K562 (cell line): Measurements from ENCODE around the gene SLC39A13. TPM values are rescaled to one million over a fixed set of nuclear protein-coding genes. Genes with fewer than 3 reads are reported as not detected.

Experiments used
- ASH1L ChIP-seq: fragments of 450-650 bp; IDR thresholded peaks from 2 replicates; pipeline ENCODE4 v1.6.1; 2018; ENCODE audit warnings: borderline replicate concordance, mild to moderate bottlenecking, low read depth; ENCODE audit not compliant: partially characterized antibody
- BCOR ChIP-seq: fragments of 450-650 bp; IDR thresholded peaks from 2 replicates; pipeline ENCODE4 v1.6.1; 2016
- BRD4 ChIP-seq: fragments of 200-600 bp; sonication (generic); IDR thresholded peaks from 2 replicates; pipeline ENCODE4 v1.6.1; 2017; ENCODE audit warnings: inconsistent platforms
- CREB3L1 ChIP-seq: fragments of 450-650 bp; IDR thresholded peaks from 2 replicates; pipeline ENCODE4 v1.6.1; 2014; ENCODE audit warnings: low read depth, mild to moderate bottlenecking, moderate library complexity, borderline replicate concordance
- CXXC5 ChIP-seq: fragments of 250-450 bp; sonication (Bioruptor Pico); IDR thresholded peaks from 2 replicates; pipeline ENCODE4 v1.8.0; 2022; ENCODE audit warnings: inconsistent platforms, mild to moderate bottlenecking, moderate library complexity
- FOXP4 ChIP-seq: sonication (generic); formaldehyde crosslinking; IDR thresholded peaks from 2 replicates; pipeline ENCODE4 v1.8.0; 2022; ENCODE audit warnings: mild to moderate bottlenecking, missing genetic modification reagents, borderline replicate concordance
- FUS ChIP-seq: fragments of 200-400 bp; formaldehyde crosslinking; optimal IDR thresholded peaks from 2 replicates; pipeline ENCODE3; 2017; ENCODE audit warnings: low read depth, low read length
- HMGN3 ChIP-seq: IDR thresholded peaks from 2 replicates; pipeline ENCODE4 v1.6.1; 2011; ENCODE audit warnings: borderline replicate concordance, low read depth, mild to moderate bottlenecking, mixed read lengths, low read length; ENCODE audit not compliant: insufficient read length; ENCODE audit errors: extremely low read depth
- LCOR ChIP-seq: sonication (generic); formaldehyde crosslinking; IDR thresholded peaks from 2 replicates; pipeline ENCODE4 v1.8.0; 2022; ENCODE audit warnings: mild to moderate bottlenecking, missing genetic modification reagents
- MCM7 ChIP-seq, 2 experiments: fragments of 450-650 bp; IDR thresholded peaks; 2 replicates each; pipeline ENCODE4 v1.6.1; 2016 to 2018
- NUFIP1 ChIP-seq: fragments of 450-650 bp; IDR thresholded peaks from 2 replicates; pipeline ENCODE4 v1.6.1; 2018; ENCODE audit not compliant: partially characterized antibody
- POU5F1 ChIP-seq: fragments of 150-350 bp; IDR thresholded peaks from 2 replicates; pipeline ENCODE4 v1.6.1; 2014; ENCODE audit warnings: borderline replicate concordance, low read length, low read depth, mild to moderate bottlenecking; ENCODE audit not compliant: partially characterized antibody
- SETDB1 ChIP-seq: IDR thresholded peaks from one replicate; pipeline ENCODE4 v1.6.1; 2012; ENCODE audit warnings: low read length, control low read depth, inconsistent platforms
- SIN3B ChIP-seq: fragments of 450-650 bp; IDR thresholded peaks from 2 replicates; pipeline ENCODE4 v1.6.1; 2017; ENCODE audit warnings: low read depth, mild to moderate bottlenecking, moderate library complexity
- SUPT5H ChIP-seq: fragments of 450-650 bp; IDR thresholded peaks from 2 replicates; pipeline ENCODE4 v1.6.1; 2016
- TBL1XR1 ChIP-seq, 2 experiments: IDR thresholded peaks; 2 replicates each; pipeline ENCODE4 v1.6.1; 2012; ENCODE audit warnings: improper control_type of control experiment in 2 of 2, low read length in 2 of 2, mild to moderate bottlenecking in 1 of 2
- THRAP3 ChIP-seq: fragments of 450-650 bp; IDR thresholded peaks from 2 replicates; pipeline ENCODE4 v1.6.1; 2016; ENCODE audit warnings: mild to moderate bottlenecking, inconsistent platforms, borderline replicate concordance
- ZBTB34 ChIP-seq: fragments of 250-450 bp; sonication (Bioruptor Pico); IDR thresholded peaks from 2 replicates; pipeline ENCODE4 v1.8.0; 2021; ENCODE audit warnings: mild to moderate bottlenecking, moderate library complexity
- ZBTB49 ChIP-seq: sonication (generic); formaldehyde crosslinking; IDR thresholded peaks from 2 replicates; pipeline ENCODE4 v1.8.0; 2022; ENCODE audit warnings: missing genetic modification reagents, mild to moderate bottlenecking, borderline replicate concordance
- ZNF239 ChIP-seq: fragments of 250-450 bp; sonication (Bioruptor Pico); IDR thresholded peaks from 2 replicates; pipeline ENCODE4 v1.4.0; 2020; ENCODE audit warnings: mild to moderate bottlenecking
- ZNF57 ChIP-seq: fragments of 450-650 bp; formaldehyde crosslinking; IDR thresholded peaks from 2 replicates; pipeline ENCODE4 v1.4.0; 2020; ENCODE audit warnings: mild to moderate bottlenecking, moderate library complexity
- ZZZ3 ChIP-seq: fragments of 450-650 bp; IDR thresholded peaks from 2 replicates; pipeline ENCODE4 v1.6.1; 2016; ENCODE audit warnings: antibody characterized with exemption, mild to moderate bottlenecking, moderate library complexity
- polyA plus RNA-seq, 8 experiments: library from polyadenylated mRNA; depleted of rRNA in 4 of 8; stranded (reverse) in 5 of 8; unstranded in 3 of 8; fragments of >200 nt; fragmentation: Nextera tagmentation in 2 of 8; fragmentation: Illumina TruSeq in 1 of 8; extraction: Ambion mirVana in 2 of 8; extraction: Trizol in 1 of 8; gene quantifications; 2 replicates each; pipeline versions ENCODE4 v1.2.1 to v1.2.3, GENCODE V29; 2011 to 2014; ENCODE audit warnings: inconsistent platforms in 1 of 8, missing spikeins in 1 of 8
- total RNA-seq, 7 experiments: library from RNA; depleted of rRNA in 6 of 7; stranded (reverse); fragments of >200 nt in 6 of 7; fragmentation: Illumina TruSeq in 2 of 7; extraction: Trizol in 2 of 7; gene quantifications; 2 replicates each; pipeline versions ENCODE4 v1.2.1 to v1.2.3, GENCODE V29; 2011 to 2021; ENCODE audit warnings: low replicate concordance in 1 of 7

SLC39A13 gene
- total and polyA plus RNA-seq, 9 of the 15 experiments (the other 6 are each of a cell fraction or from before 2014, with no cell fraction given) = 0.17 to 15.9 (median 3.2) TPM

GRCh38 chr11:47376525-47377371 lies 31.6 kb upstream of the SLC39A13 start (continued):
- no peak for TF ChIP-seq ZBTB34 (CRISPR knock-in tag)
- no peak for TF ChIP-seq HMGN3
- no peak for TF ChIP-seq NUFIP1
- no peak for TF ChIP-seq ZNF239
- no peak for TF ChIP-seq BRD4
- TF ChIP-seq MCM7 (IDR thresholded peaks at IDR 0.05) = no peak
- TF ChIP-seq FUS = no peak
- peak; percentile 28; the same call in 1 of the 2 replicates for TF ChIP-seq CXXC5 (CRISPR knock-in tag)
- TF ChIP-seq ASH1L = no peak
- TF ChIP-seq BCOR = peak; percentile 20; the same call in 1 of the 2 replicates
- peak in 1 of 2 experiments; percentile 19; a peak in 1 of 4 replicates for TF ChIP-seq TBL1XR1 (IDR thresholded peaks at IDR 0.05; ENCODE audit: low read length in 2 of 2)
- TF ChIP-seq LCOR (CRISPR knock-in tag) = no peak
- TF ChIP-seq SUPT5H = no peak
- no peak for TF ChIP-seq CREB3L1
- no peak for TF ChIP-seq ZZZ3
- no peak for TF ChIP-seq SIN3B
- TF ChIP-seq THRAP3 = 0 out of 2 replicates have a peak, but pooled peaks have one; percentile 63
- TF ChIP-seq ZBTB49 (CRISPR knock-in tag) = no peak
- TF ChIP-seq SETDB1 = no peak
- TF ChIP-seq ZNF57 (CRISPR knock-in tag) = no peak
- TF ChIP-seq POU5F1 = no peak
- no peak for TF ChIP-seq FOXP4 (CRISPR knock-in tag)
